ENCODE measurements around the gene MMD2.

The MMD2 gene

GRCh38 chr7:4866528-4867496 is 92.2 kb downstream of the MMD2 start:
- DNase-seq, result no peak

- DNase-seq, result no peak
These were observed 96.8 kb downstream of the MMD2 start for GRCh38 chr7:4862156-4862555.

- DNase-seq, result peak in 1 of 2 donors; percentile 12
These were observed 97.3 kb downstream of the MMD2 start, which contains the start of gene PAPOLB for GRCh38 chr7:4861673-4862072. TSS of gene PAPOLB (minus strand) at chr7:4862030. CDS start at chr7:4861810, 220 bp downstream.

- no peak for DNase-seq
These were observed 97.8 kb downstream of the MMD2 start for GRCh38 chr7:4861227-4861626.

DNA sequence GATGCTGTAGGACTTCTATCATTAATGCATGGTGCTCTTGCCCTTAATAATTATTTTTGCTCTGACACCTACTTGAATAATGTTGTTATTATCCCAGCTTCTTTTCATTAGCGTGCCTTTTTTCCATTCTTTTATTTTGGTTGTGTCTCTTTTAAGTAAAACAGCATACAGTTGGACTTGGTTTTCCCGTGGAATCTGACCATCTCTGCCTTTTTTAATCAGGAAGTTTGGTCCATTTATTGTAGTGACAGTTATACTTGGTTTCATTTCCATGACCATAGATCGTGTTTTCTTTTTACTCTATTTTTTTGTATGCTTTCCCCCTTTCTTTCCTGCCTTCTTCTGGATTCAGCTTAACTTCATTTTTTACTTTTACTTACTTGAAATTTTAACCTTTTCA is 101.8 kb downstream of the MMD2 start:
- DNase-seq, result no peak

- no peak for DNase-seq
These were observed 102.5 kb downstream of the MMD2 start for GRCh38 chr7:4856336-4857057.

Data from stimulated activated CD4-positive, alpha-beta T cell treated with anti-CD3 and anti-CD28 coated beads, Interleukin-2, amount 100 ng/mL, for 24 hours (primary cell).